SK-N-SH (cell line): ENCODE results near the gene NTHL1. TPM values are rescaled to one million over a fixed set of nuclear protein-coding genes. Genes with fewer than 3 reads are reported as not detected.

Experiments used
- CTCF ChIA-PET: fragments of 300-600, 350-600 bp; formaldehyde crosslinking; extraction: SDS; loops from one replicate; lab custom pipeline; 2021; lab: Yijun Ruan, JAX
- POLR2A ChIA-PET: fragments of 350-600 bp; sonication (Branson Sonifier 250); formaldehyde crosslinking; extraction: SDS; loops from one replicate; lab custom pipeline; 2020; ENCODE audit warnings: antibody characterized with exemption, inconsistent platforms; lab: Yijun Ruan, JAX
- DNase-seq: peaks from one replicate; pipeline ENCODE4 v3.0.0; 2012
- H2AFZ ChIP-seq: fragments of 200-600 bp; sonication (generic); 2 replicates; pipeline ENCODE4 v1.8.1; 2016; ENCODE audit warnings: antibody characterized with exemption, mild to moderate bottlenecking, low read depth
- H3F3A ChIP-seq: fragments of 200-600 bp; sonication (generic); replicated peaks from 2 replicates; pipeline ENCODE3; 2016; ENCODE audit warnings: antibody characterized with exemption, mild to moderate bottlenecking; ENCODE audit not compliant: insufficient read depth
- H3K27ac ChIP-seq, 2 experiments: fragments of 200-500 bp in 1 of 2; fragments of 200-600 bp in 1 of 2; sonication (Bioruptor generic) in 1 of 2; sonication (generic), shearing (Covaris generic) in 1 of 2; 2 replicates each; pipeline versions ENCODE4 v1.5.1 to v1.6.1; 2014 to 2016; ENCODE audit warnings: low read depth in 2 of 2, inconsistent platforms in 1 of 2, low read length in 1 of 2, mild to moderate bottlenecking in 1 of 2, mixed read lengths in 1 of 2
- H3K27me3 ChIP-seq: fragments of 200-600 bp; sonication (generic), shearing (Covaris generic); 2 replicates; pipeline ENCODE4 v1.6.1; 2016; ENCODE audit warnings: mixed run types; ENCODE audit not compliant: insufficient read depth
- H3K36me3 ChIP-seq, 2 experiments: fragments of 200-500 bp in 1 of 2; fragments of 200-600 bp in 1 of 2; sonication (Bioruptor generic) in 1 of 2; sonication (generic) in 1 of 2; replicated peaks in 1 of 2; 2 replicates each; pipeline versions ENCODE3 to v1.5.1; 2014 to 2016; ENCODE audit warnings: low read length in 1 of 2, mild to moderate bottlenecking in 1 of 2; ENCODE audit not compliant: insufficient read depth in 2 of 2, control insufficient read depth in 1 of 2
- H3K4me1 ChIP-seq, 2 experiments: fragments of 200-500 bp in 1 of 2; fragments of 200-600 bp in 1 of 2; sonication (Bioruptor generic) in 1 of 2; sonication (generic), shearing (Covaris generic) in 1 of 2; 2 replicates each; pipeline versions ENCODE4 v1.5.1 to v1.6.1; 2014 to 2016; ENCODE audit warnings: low read depth in 1 of 2, low read length in 1 of 2, mixed run types in 1 of 2; ENCODE audit not compliant: insufficient read depth in 2 of 2, control insufficient read depth in 1 of 2
- H3K4me2 ChIP-seq: fragments of 200-600 bp; sonication (generic), shearing (Covaris generic); 2 replicates; pipeline ENCODE4 v1.6.1; 2017; ENCODE audit warnings: mixed run types
- H3K4me3 ChIP-seq, 2 experiments: fragments of 200-500 bp in 1 of 2; fragments of 200-600 bp in 1 of 2; sonication (Bioruptor generic) in 1 of 2; sonication (generic), shearing (Covaris generic) in 1 of 2; 2 replicates each; pipeline versions ENCODE4 v1.5.1 to v1.8.1; 2014 to 2016; ENCODE audit warnings: low read depth in 2 of 2, inconsistent platforms in 1 of 2, low read length in 1 of 2, mild to moderate bottlenecking in 1 of 2, mixed read lengths in 1 of 2, moderate library complexity in 1 of 2
- H3K79me2 ChIP-seq: fragments of 200-600 bp; sonication (generic); 2 replicates; pipeline ENCODE4 v1.8.1; 2017; ENCODE audit warnings: mild to moderate bottlenecking; ENCODE audit not compliant: insufficient read depth
- H3K9ac ChIP-seq: fragments of 200-600 bp; sonication (generic); 2 replicates; pipeline ENCODE4 v1.6.1; 2017; ENCODE audit warnings: mixed run types
- H3K9me2 ChIP-seq: fragments of 200-600 bp; sonication (generic); 2 replicates; pipeline ENCODE4 v1.6.1; 2017; ENCODE audit warnings: mixed run types
- H3K9me3 ChIP-seq: fragments of 200-600 bp; sonication (generic); 2 replicates; pipeline ENCODE4 v1.6.1; 2017; ENCODE audit warnings: mixed run types, mild to moderate bottlenecking, moderate library complexity
- H4K20me1 ChIP-seq: fragments of 200-600 bp; sonication (generic); 2 replicates; pipeline ENCODE4 v1.6.1; 2017; ENCODE audit warnings: mild to moderate bottlenecking, mixed run types; ENCODE audit not compliant: insufficient read depth
- FOSL2 ChIP-seq: IDR thresholded peaks from 2 replicates; pipeline ENCODE4 v1.4.0; 2012; ENCODE audit warnings: low read depth, mild to moderate bottlenecking, moderate library complexity, borderline replicate concordance
- NRF1 ChIP-seq: IDR thresholded peaks from 2 replicates; pipeline ENCODE4 v1.6.1; 2012; ENCODE audit warnings: low read depth, mild to moderate bottlenecking, low read length
- REST ChIP-seq: IDR thresholded peaks from 2 replicates; pipeline ENCODE4 v1.6.1; 2012; ENCODE audit warnings: mild to moderate bottlenecking, low read depth, low read length, moderate library complexity
- SMC3 ChIP-seq: IDR thresholded peaks from 2 replicates; pipeline ENCODE4 v1.6.1; 2012; ENCODE audit warnings: low read depth, low read length, improper control_type of control experiment
- TCF12 ChIP-seq: IDR thresholded peaks from 2 replicates; pipeline ENCODE4 v1.4.0; 2012
- USF2 ChIP-seq: fragments of 150-350 bp; IDR thresholded peaks from 2 replicates; pipeline ENCODE4 v1.6.1; 2017; ENCODE audit warnings: antibody characterized with exemption, low read length, low read depth, borderline replicate concordance
- WGBS: methylation state at CpG from one replicate; pipeline ENCODE4 v1.1.6; 2017; ENCODE audit warnings: low lambda C conversion rate; 5-methylcytosine and 5-hydroxymethylcytosine counted together
- polyA plus RNA-seq, 3 experiments: library from polyadenylated mRNA; depleted of rRNA; stranded (reverse); fragments of >200 nt; gene quantifications; 2 replicates each; pipeline ENCODE4 v1.2.3, GENCODE V29; 2012

NTHL1 gene
- polyA plus RNA-seq, 1 of the 3 experiments (the other 2 are of a cell fraction) = 77.3 TPM

- no peak for TF ChIP-seq REST
These were observed 3.1 kb downstream of the NTHL1 start (continued) for GRCh38 chr16:2044541-2044940.

DNA sequence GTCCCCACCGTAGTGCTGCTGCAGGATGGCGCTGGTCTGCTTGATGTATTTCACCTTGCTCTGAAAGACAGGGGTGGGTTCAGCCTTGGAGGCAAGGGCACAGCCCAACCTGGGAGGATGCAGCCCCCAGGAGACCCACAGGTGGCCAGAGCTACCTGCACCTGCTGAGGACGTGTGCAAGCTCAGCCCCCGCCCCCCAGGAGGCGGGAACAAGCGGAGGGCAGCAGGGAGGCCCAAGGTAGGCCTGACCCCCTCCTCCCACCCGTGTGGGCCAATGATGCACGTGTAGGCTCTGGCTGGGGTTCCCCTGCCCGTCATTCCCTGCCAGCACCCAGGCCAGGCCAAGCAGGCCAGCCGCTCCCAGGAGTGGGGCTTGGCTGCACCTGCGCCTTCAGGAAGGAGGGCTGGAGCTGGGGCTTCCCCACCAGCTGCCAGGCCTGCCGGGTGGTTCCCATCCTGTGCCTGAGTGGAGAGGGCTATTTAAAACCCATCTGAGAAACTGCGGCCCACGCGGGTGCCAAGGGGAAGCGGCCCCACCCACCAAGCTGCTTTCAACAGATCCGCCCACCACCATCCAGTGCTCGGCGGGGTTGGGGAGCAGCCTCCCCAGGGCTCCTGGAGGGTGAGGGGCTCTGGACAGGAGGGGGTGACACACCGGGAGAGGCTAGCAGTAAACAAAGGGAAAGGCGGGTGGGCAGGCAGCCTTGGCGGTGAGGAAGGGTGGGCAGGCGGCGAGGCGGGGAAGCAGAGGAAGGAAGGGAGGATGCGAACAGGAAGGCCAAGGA is 3.8 kb downstream of the NTHL1 start:
- H3K9me2 ChIP-seq = no peaks in the 10 kb centered on the region
- peaks cover 0 to 9% of the 10 kb centered on the region in 2 experiments for H3K36me3 ChIP-seq
- ChIA-PET POLR2A (no interaction called here), CTCF (interaction anchor here (0.6 to 5.8 kb wide), 5 partner anchors 9 to 97 kb away, joined by 3 to 43 read pairs (median 4); partner anchors contain the start of gene NHERF2)
- H3K9ac ChIP-seq = no peak overlapping the region
- H3K79me2 ChIP-seq = peaks cover 23% of the 10 kb centered on the region
- H3K4me3 ChIP-seq = no peak overlapping the region
- H3K9me3 ChIP-seq = no peaks in the 10 kb centered on the region
- H3K4me1 ChIP-seq = peaks cover 4 to 47% of the 10 kb centered on the region in 2 experiments; a peak in 3 of 4 replicates
- TF ChIP-seq SMC3 (no peak), FOSL2 (no peak), USF2 (no peak)
- H3K4me2 ChIP-seq = no peak overlapping the region
- WGBS = 94% methylated on average over 12 of the region's 26 CpGs
- H4K20me1 ChIP-seq = no peaks in the 10 kb centered on the region
- H3K27me3 ChIP-seq = no peaks in the 10 kb centered on the region
- DNase-seq = no peak
- peaks cover 3% of the 10 kb centered on the region for H3F3A ChIP-seq
- no peak overlapping the region; a peak in 1 of 4 replicates for H3K27ac ChIP-seq
- H2AFZ ChIP-seq = no peak overlapping the region

DNA sequence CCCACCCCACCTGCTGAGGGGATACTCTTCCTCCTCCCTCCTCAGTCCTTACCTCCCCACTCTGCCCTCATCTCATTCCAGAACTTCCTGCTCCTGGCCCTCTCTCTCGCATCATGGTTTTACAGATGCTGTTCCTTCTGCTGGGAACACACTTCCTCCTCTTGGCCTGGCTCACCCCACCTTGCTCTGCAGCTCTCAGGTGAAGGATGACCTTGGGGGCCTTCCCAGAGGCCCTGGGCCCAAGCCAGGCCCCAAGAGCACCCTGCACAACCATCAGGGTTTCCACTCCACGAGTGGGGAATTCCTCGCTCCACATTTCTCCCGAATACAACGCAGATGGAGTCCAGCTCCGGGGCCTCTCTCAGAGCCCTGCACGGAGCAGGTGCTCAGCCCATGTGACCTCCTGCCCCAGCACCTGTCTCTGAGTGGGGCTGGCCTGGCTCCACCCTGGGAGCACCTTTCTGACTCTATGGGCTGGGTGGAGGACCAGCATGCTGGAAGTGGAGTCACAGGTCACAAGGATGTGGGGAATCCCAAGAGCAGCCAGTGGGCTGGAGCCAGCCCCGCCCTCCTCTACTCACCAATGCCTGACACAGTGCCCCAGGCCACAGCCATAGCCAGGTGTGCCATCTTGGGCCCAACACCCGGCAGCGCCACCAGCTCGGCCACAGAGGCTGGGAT is 4.5 kb downstream of the NTHL1 start:
- Histone ChIP-seq H3K4me3 (no peak overlapping the region), H2AFZ (no peak overlapping the region), H3K9me3 (no peaks in the 10 kb centered on the region), H3K79me2 (peaks cover 16% of the 10 kb centered on the region), H4K20me1 (no peaks in the 10 kb centered on the region), H3K4me2 (no peak overlapping the region), H3F3A (peaks cover 3% of the 10 kb centered on the region), H3K9ac (no peak overlapping the region), H3K9me2 (no peaks in the 10 kb centered on the region), H3K27ac (peak overlapping the region in 1 of 2 experiments; percentile 4; a peak in 1 of 4 replicates), H3K4me1 (peaks cover 4 to 50% of the 10 kb centered on the region in 2 experiments; a peak in 2 of 4 replicates), H3K36me3 (peaks cover 0 to 9% of the 10 kb centered on the region in 2 experiments), H3K27me3 (no peaks in the 10 kb centered on the region)
- WGBS = 91% methylated on average over 7 of the region's 11 CpGs
- DNase-seq = no peak
- POLR2A ChIA-PET = no interaction called here
- TF ChIP-seq NRF1 = no peak
- TF ChIP-seq TCF12 = no peak
- CTCF ChIA-PET = interaction anchor here (0.6 to 1.4 kb wide), 3 partner anchors 8 to 97 kb away, joined by 3 to 4 read pairs (median 3); no protein-coding TSS in a partner anchor
